Right atrium auricular region (tissue), 2 donors: ENCODE results near the gene RIPK1. TPM values are rescaled to one million over a fixed set of nuclear protein-coding genes. Genes with fewer than 3 reads are reported as not detected.
A peak's percentile ranks its signal among the peaks of the same experiment; 100 is the strongest.

Source experiments
- DNase-seq: peaks from one replicate; pipeline ENCODE4 v3.0.0-alpha.2; 2019; ENCODE audit warnings: low spot score
- H3K27ac ChIP-seq, 2 donors: fragments of 200-600 bp; sonication (generic); 1 replicate in 1 of 2; 2 replicates in 1 of 2; pipeline ENCODE4 v1.5.1; 2016 to 2019
- H3K27me3 ChIP-seq, 2 donors: fragments of 200-600 bp; sonication (generic); one replicate each; pipeline versions ENCODE4 v1.5.1 to v1.6.0; 2017 to 2019
- H3K36me3 ChIP-seq: fragments of 200-600 bp; sonication (generic); one replicate; pipeline ENCODE4 v1.5.1; 2016
- H3K4me1 ChIP-seq, 2 donors: fragments of 200-600 bp; sonication (generic); one replicate each; pipeline versions ENCODE4 v1.5.1 to v1.6.0; 2017 to 2019
- H3K4me3 ChIP-seq, 2 donors: fragments of 200-600 bp; sonication (generic); 1 replicate in 1 of 2; 2 replicates in 1 of 2; pipeline ENCODE4 v1.5.1; 2017 to 2019; ENCODE audit warnings: mild to moderate bottlenecking in 1 of 2, moderate library complexity in 1 of 2
- H3K9me3 ChIP-seq, 2 donors: fragments of 200-600 bp; sonication (generic); one replicate each; pipeline ENCODE4 v1.5.1; 2019
- total RNA-seq, 2 donors: library from RNA; depleted of rRNA; stranded (reverse); fragments of >200 nt; gene quantifications; one replicate each; pipeline ENCODE4 v1.1.0, GENCODE V29; 2016
- TF ChIP-seq, protein P1 (sequence below), 2 donors: fragments of 200-600 bp; sonication (generic); IDR thresholded peaks; one replicate each; pipeline ENCODE4 v1.5.1; 2019; ENCODE audit warnings: antibody characterized with exemption in 2 of 2

The RIPK1 gene
- total RNA-seq, 2 donors from 2014 or later, result 9.5 to 11.3 TPM

DNA sequence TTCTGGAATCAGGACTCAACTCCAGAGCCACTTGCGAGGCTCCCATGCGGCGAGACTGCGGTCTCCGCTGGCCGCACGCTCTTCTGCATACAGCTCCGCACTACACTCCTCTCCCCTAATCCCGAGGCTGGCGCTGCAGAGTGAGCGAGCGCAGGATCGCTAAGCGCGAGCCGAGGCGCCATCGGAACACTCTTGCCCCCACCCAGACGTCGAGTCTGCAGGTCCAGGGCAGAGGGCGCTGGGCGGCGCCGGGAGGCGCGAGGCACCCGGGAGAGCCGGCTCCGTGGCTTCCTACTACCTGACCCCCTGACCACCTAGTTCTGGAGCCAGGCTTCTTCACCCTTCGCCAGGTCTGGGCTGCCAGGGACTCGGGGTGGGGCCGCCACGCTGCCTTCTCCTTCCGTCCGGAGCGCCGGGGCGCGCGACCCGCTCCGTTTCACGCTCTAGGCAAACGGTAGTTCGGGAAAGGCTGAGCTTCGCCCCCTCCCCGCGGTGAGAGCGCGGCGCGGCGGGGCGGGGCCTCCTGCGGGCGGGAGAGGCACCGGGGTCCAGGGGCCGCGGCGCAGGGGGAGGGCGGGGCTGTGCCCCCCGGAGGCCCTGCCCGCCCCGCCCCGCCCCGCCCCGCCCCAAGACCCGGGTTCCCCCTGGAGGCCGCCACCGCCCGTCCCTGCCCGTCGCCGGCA is 94.4 kb downstream of the RIPK1 start:
- Histone ChIP-seq H3K4me1 (peaks cover 0 to 22% of the 10 kb centered on the region in 2 donors), H3K36me3 (no peaks in the 10 kb centered on the region), H3K27me3 (no peaks in the 10 kb centered on the region), H3K27ac (peak overlapping the region; percentile 90 to 91), H3K4me3 (peak overlapping the region; percentile 61 to 82), H3K9me3 (no peaks in the 10 kb centered on the region)
- peak; percentile 77 for DNase-seq
- TF ChIP-seq, protein P1, sequence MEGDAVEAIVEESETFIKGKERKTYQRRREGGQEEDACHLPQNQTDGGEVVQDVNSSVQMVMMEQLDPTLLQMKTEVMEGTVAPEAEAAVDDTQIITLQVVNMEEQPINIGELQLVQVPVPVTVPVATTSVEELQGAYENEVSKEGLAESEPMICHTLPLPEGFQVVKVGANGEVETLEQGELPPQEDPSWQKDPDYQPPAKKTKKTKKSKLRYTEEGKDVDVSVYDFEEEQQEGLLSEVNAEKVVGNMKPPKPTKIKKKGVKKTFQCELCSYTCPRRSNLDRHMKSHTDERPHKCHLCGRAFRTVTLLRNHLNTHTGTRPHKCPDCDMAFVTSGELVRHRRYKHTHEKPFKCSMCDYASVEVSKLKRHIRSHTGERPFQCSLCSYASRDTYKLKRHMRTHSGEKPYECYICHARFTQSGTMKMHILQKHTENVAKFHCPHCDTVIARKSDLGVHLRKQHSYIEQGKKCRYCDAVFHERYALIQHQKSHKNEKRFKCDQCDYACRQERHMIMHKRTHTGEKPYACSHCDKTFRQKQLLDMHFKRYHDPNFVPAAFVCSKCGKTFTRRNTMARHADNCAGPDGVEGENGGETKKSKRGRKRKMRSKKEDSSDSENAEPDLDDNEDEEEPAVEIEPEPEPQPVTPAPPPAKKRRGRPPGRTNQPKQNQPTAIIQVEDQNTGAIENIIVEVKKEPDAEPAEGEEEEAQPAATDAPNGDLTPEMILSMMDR (IDR thresholded peaks at IDR 0.05), result no peak

DNA sequence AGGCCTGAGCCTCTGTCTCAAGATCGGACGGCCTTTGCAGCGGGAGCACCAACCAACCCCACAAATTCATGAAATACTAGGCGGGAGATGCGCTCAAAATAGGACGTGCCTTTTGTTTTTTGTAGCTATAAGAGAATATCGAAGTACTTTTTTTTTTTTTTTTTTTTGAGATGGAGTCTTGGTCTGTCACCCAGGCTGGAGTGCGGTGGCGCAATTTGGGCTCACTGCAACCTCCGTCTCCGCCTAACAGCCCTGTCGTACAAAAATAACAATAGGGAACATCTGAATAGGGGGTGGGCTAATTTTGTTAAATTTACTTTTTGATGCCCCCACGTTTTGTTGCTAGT is 94.9 kb downstream of the RIPK1 start:
- H3K27ac ChIP-seq, result peak overlapping the region; percentile 90 to 91
- TF ChIP-seq, protein P1 (IDR thresholded peaks at IDR 0.05), result no peak
- no peaks in the 10 kb centered on the region for H3K27me3 ChIP-seq
- H3K9me3 ChIP-seq, result no peaks in the 10 kb centered on the region
- no peak for DNase-seq
- H3K36me3 ChIP-seq, result no peaks in the 10 kb centered on the region
- H3K4me3 ChIP-seq, result peak overlapping the region; percentile 61 to 82
- peaks cover 0 to 17% of the 10 kb centered on the region in 2 donors for H3K4me1 ChIP-seq

DNA sequence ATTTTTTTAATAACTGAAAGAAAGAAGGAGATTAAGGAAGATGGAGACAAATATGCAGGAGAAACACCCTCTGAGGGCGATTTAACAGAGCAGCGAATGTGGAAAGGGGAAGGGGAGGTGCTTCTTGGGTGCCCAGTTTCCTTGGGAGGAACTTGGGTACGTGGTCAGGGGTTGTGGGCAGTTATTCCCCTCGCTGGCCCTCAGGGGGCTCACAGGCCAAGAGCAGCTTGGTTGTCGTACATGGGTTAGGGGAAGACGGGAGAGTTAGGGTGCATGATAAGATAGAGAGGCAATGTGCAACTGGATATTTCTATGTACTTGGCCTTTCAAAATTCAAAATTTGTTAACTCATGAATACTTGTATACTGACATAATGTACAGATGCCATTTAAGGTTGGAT is 96.1 kb downstream of the RIPK1 start:
- H3K9me3 ChIP-seq, result no peaks in the 10 kb centered on the region
- H3K4me1 ChIP-seq, result peaks cover 0 to 9% of the 10 kb centered on the region in 2 donors
- no peaks in the 10 kb centered on the region for H3K36me3 ChIP-seq
- no peak overlapping the region for H3K4me3 ChIP-seq
- DNase-seq, result no peak
- H3K27ac ChIP-seq, result no peak overlapping the region
- no peaks in the 10 kb centered on the region for H3K27me3 ChIP-seq
- TF ChIP-seq, protein P1 (IDR thresholded peaks at IDR 0.05), result no peak

Other genes starting within 250 kb of the RIPK1 start
- gene SERPINB1, start 226.6 kb upstream of the RIPK1 start, total RNA-seq, result 10 to 100 TPM; 26.6 to 27.3 TPM
- gene SERPINB9, start 165.2 kb upstream of the RIPK1 start, total RNA-seq, result 10 to 100 TPM; 11.2 to 17.5 TPM
- gene SERPINB6, start 96.9 kb upstream of the RIPK1 start, total RNA-seq, result 100 to 1,000 TPM; 181 to 184 TPM
- 10 to 100 TPM; 37.6 to 68.1 TPM for gene NQO2, start 68.6 kb upstream of the RIPK1 start, total RNA-seq
- gene BPHL, start 50.2 kb downstream of the RIPK1 start, total RNA-seq, result 10 to 100 TPM in 1 of 2 donors, 1 to 10 TPM in 1; 5.4 to 10.6 TPM
- gene TUBB2A, start 89.0 kb downstream of the RIPK1 start, total RNA-seq, result 10 to 100 TPM; 33.8 to 42.2 TPM
- gene TUBB2B, start 159.2 kb downstream of the RIPK1 start, total RNA-seq, result 1 to 10 TPM; 2.2 to 2.4 TPM
- gene PSMG4, start 190.5 kb downstream of the RIPK1 start, total RNA-seq, result 10 to 100 TPM in 1 of 2 donors, 1 to 10 TPM in 1; 4.4 to 10.4 TPM